Measurements from ENCODE around the gene SYT4. TPM values are rescaled to one million over a fixed set of nuclear protein-coding genes. Genes with fewer than 3 reads are reported as not detected.
A peak's percentile ranks its signal among the peaks of the same experiment; 100 is the strongest.

SYT4 gene
- total RNA-seq, 2 experiments from 2014 or later: 0.31 TPM; not detected in 1

GRCh38 chr18:43283299-43283698 is 6.0 kb upstream of the SYT4 start:
- Mint-ChIP-seq H3K27ac (no peak overlapping the region), H3K9me3 (no peaks in the 10 kb centered on the region), H3K27me3 (no peaks in the 10 kb centered on the region), H3K4me1 (ENCODE audit: low read depth) (no peaks in the 10 kb centered on the region), H3K4me3 (no peak overlapping the region), H3K36me3 (ENCODE audit: low read depth) (no peaks in the 10 kb centered on the region)
- H3K27ac ChIP-seq (ENCODE audit: low read depth in 1 of 2, low read length in 2 of 2): no peak overlapping the region
- H3K9me3 ChIP-seq (ENCODE audit: control insufficient read depth in 1 of 2, insufficient read depth in 1 of 2, low read length in 2 of 2): peaks cover 0 to 10% of the 10 kb centered on the region in 2 experiments
- no peaks in the 10 kb centered on the region for H3K36me3 ChIP-seq (ENCODE audit: insufficient read depth, low read length)
- TF ChIP-seq CTCF (IDR thresholded peaks at IDR 0.05): no peak
- no peaks in the 10 kb centered on the region for H3K27me3 ChIP-seq (ENCODE audit: control insufficient read depth in 1 of 2, insufficient read depth in 2 of 2, low read length in 2 of 2)
- ChIA-PET CTCF (no interaction called here), POLR2A (no interaction called here)
- ATAC-seq (ENCODE audit: poor library complexity): no peak
- no peaks in the 10 kb centered on the region for H3K4me1 ChIP-seq (ENCODE audit: insufficient read depth, low read length)
- no peak for DNase-seq
- no peak overlapping the region for H3K4me3 ChIP-seq (ENCODE audit: low read length)
- intact Hi-C loops (cut with DNase I, micrococcal nuclease): no loop called here

- peaks cover 0 to 3% of the 10 kb centered on the region in 2 experiments for H3K27me3 ChIP-seq (ENCODE audit: control insufficient read depth in 1 of 2, insufficient read depth in 2 of 2, low read length in 2 of 2)
- peaks cover 0 to 8% of the 10 kb centered on the region in 2 experiments for H3K9me3 ChIP-seq (ENCODE audit: control insufficient read depth in 1 of 2, insufficient read depth in 1 of 2, low read length in 2 of 2)
- Mint-ChIP-seq H3K27me3 (no peaks in the 10 kb centered on the region), H3K9me3 (no peaks in the 10 kb centered on the region), H3K27ac (no peak overlapping the region), H3K4me1 (ENCODE audit: low read depth) (no peaks in the 10 kb centered on the region), H3K4me3 (no peak overlapping the region), H3K36me3 (ENCODE audit: low read depth) (no peaks in the 10 kb centered on the region)
- ATAC-seq (ENCODE audit: poor library complexity): no peak
- no peak for TF ChIP-seq CTCF (IDR thresholded peaks at IDR 0.05)
- H3K4me3 ChIP-seq (ENCODE audit: low read length): no peak overlapping the region
- H3K4me1 ChIP-seq (ENCODE audit: insufficient read depth, low read length): no peaks in the 10 kb centered on the region
- ChIA-PET CTCF (interaction anchor here (0.6 kb wide), 1 partner anchor 729 kb away, joined by 3 read pairs; no protein-coding TSS in a partner anchor), POLR2A (no interaction called here)
- peak in 2 of 14 experiments; percentile 3 to 17 for DNase-seq
- intact Hi-C loops (cut with DNase I, micrococcal nuclease): loop anchor here in 1 of 2 experiments (10.0 kb wide), 1 partner anchor 984 kb away; no protein-coding TSS in a partner anchor
- no peak overlapping the region for H3K27ac ChIP-seq (ENCODE audit: low read depth in 1 of 2, low read length in 2 of 2)
- no peaks in the 10 kb centered on the region for H3K36me3 ChIP-seq (ENCODE audit: insufficient read depth, low read length)
Measured at GRCh38 chr18:43279015-43279744, 1.9 kb upstream of the SYT4 start.

GRCh38 chr18:43278355-43278754 is 1.1 kb upstream of the SYT4 start:
- H3K27me3 Mint-ChIP-seq: no peaks in the 10 kb centered on the region
- ChIA-PET POLR2A (no interaction called here), CTCF (no interaction called here)
- TF ChIP-seq CTCF (IDR thresholded peaks at IDR 0.05): no peak
- Histone ChIP-seq H3K27ac (ENCODE audit: low read depth in 1 of 2, low read length in 2 of 2) (no peak overlapping the region), H3K36me3 (ENCODE audit: insufficient read depth, low read length) (no peaks in the 10 kb centered on the region), H3K27me3 (ENCODE audit: control insufficient read depth in 1 of 2, insufficient read depth in 2 of 2, low read length in 2 of 2) (peaks cover 0 to 3% of the 10 kb centered on the region in 2 experiments), H3K4me3 (ENCODE audit: low read length) (no peak overlapping the region), H3K4me1 (ENCODE audit: insufficient read depth, low read length) (no peaks in the 10 kb centered on the region), H3K9me3 (ENCODE audit: control insufficient read depth in 1 of 2, insufficient read depth in 1 of 2, low read length in 2 of 2) (peaks cover 0 to 8% of the 10 kb centered on the region in 2 experiments)
- DNase-seq (no peak), ATAC-seq (ENCODE audit: poor library complexity) (no peak)
- no peak overlapping the region for H3K27ac Mint-ChIP-seq
- H3K4me1 Mint-ChIP-seq (ENCODE audit: low read depth): no peaks in the 10 kb centered on the region
- H3K9me3 Mint-ChIP-seq: no peaks in the 10 kb centered on the region
- intact Hi-C loops (cut with DNase I, micrococcal nuclease): loop anchor here in 1 of 2 experiments (10.0 kb wide), 1 partner anchor 984 kb away; no protein-coding TSS in a partner anchor
- no peak overlapping the region for H3K4me3 Mint-ChIP-seq
- H3K36me3 Mint-ChIP-seq (ENCODE audit: low read depth): no peaks in the 10 kb centered on the region

Data from CD4-positive, alpha-beta T cell (primary cell).